ENCODE measurements around the gene TSKS.

- no peak for TF ChIP-seq ZNF713 (CRISPR knock-in tag; IDR thresholded peaks at IDR 0.05)
- no peak for TF ChIP-seq HNRNPH1 (optimal IDR thresholded peaks at IDR 0.05; ENCODE audit: low read depth, low read length)
- no peak for TF ChIP-seq ZNF337 (CRISPR knock-in tag; IDR thresholded peaks at IDR 0.05; ENCODE audit: borderline replicate concordance, low read depth)
- TF ChIP-seq HDAC2 (CRISPR knock-in tag; IDR thresholded peaks at IDR 0.05): no peak
- no peak for TF ChIP-seq STAG1 (CRISPR knock-in tag; IDR thresholded peaks at IDR 0.05)
- no peak for TF ChIP-seq ESRRA (CRISPR knock-in tag; IDR thresholded peaks at IDR 0.05; ENCODE audit: low read depth)
- no peak for TF ChIP-seq POLR2AphosphoS5 (IDR thresholded peaks at IDR 0.05; ENCODE audit: low read depth, low read length)
- no peak for TF ChIP-seq POLR2A (IDR thresholded peaks at IDR 0.05; ENCODE audit: insufficient read depth in 1 of 2, low read depth in 2 of 2, low read length in 2 of 2)
Observed at GRCh38 chr19:49699364-49699763, 63.7 kb downstream of the TSKS start.
